HG02885 (cell line): ENCODE results near the gene SPAG4.

Experiments
- ATAC-seq: cut with Tn5 transposase; IDR thresholded peaks from one replicate; pipeline ENCODE4 v1.9.1; 2021; ENCODE audit warnings: mild to moderate bottlenecking; ENCODE audit not compliant: unreplicated experiment, poor library complexity

Gene SPAG4

GRCh38 chr20:35651958-35652357 is 36.3 kb downstream of the SPAG4 start:
- no peak for ATAC-seq

- no peak for ATAC-seq
Observed at GRCh38 chr20:35652641-35653429, 37.2 kb downstream of the SPAG4 start.

- no peak for ATAC-seq
Observed at GRCh38 chr20:35653430-35653734, 37.8 kb downstream of the SPAG4 start.

GRCh38 chr20:35653893-35654292 is 38.3 kb downstream of the SPAG4 start:
- ATAC-seq = no peak

- ATAC-seq = no peak
Observed at GRCh38 chr20:35654415-35654814, 38.8 kb downstream of the SPAG4 start.

GRCh38 chr20:35657271-35657670 is 41.6 kb downstream of the SPAG4 start:
- no peak for ATAC-seq

GRCh38 chr20:35660122-35660937 is 44.7 kb downstream of the SPAG4 start:
- ATAC-seq = no peak

- no peak for ATAC-seq
Observed at GRCh38 chr20:35661053-35661452, 45.4 kb downstream of the SPAG4 start.

- ATAC-seq = no peak
Observed at GRCh38 chr20:35661908-35662307, 46.3 kb downstream of the SPAG4 start.

- ATAC-seq = no peak
Observed at GRCh38 chr20:35662551-35662950, 46.9 kb downstream of the SPAG4 start.

- peak; percentile 31 for ATAC-seq
Observed at GRCh38 chr20:35663516-35664465, 48.2 kb downstream of the SPAG4 start.

- peak; percentile 83 for ATAC-seq
Observed at GRCh38 chr20:35664466-35665206, 49.0 kb downstream of the SPAG4 start, which contains the start of the genes CPNE1 and RBM12. CPNE1 (minus strand) TSS chr20:35664900; CDS start chr20:35632923, 31,977 bp downstream. RBM12 (minus strand) TSS chr20:35664900; CDS start chr20:35655322, 9,578 bp downstream.

- ATAC-seq = no peak
Observed at GRCh38 chr20:35665949-35666288, 50.3 kb downstream of the SPAG4 start.

GRCh38 chr20:35669221-35669620 is 53.6 kb downstream of the SPAG4 start:
- ATAC-seq = no peak

- ATAC-seq = no peak
Observed at GRCh38 chr20:35669681-35670080, 54.1 kb downstream of the SPAG4 start.
